GM12865 (cell line): ENCODE results near the gene PLXDC1.
"Not testable (repeated sequence)": the region's sequence is repeated elsewhere in the genome, so short reads cannot be mapped to it uniquely, and the experiment has no call there.

Source experiments
- DNase-seq: peaks from one replicate; pipeline ENCODE4 v3.0.0; 2010; ENCODE audit warnings: low read depth
- H3K4me3 ChIP-seq: 2 replicates; pipeline ENCODE4 v1.5.1; 2011; ENCODE audit warnings: mild to moderate bottlenecking, low read depth, low read length, control low read depth
- CTCF ChIP-seq: IDR thresholded peaks from 2 replicates; pipeline ENCODE4 v1.5.1; 2011; ENCODE audit warnings: low read length, control low read depth, low read depth, inconsistent platforms; ENCODE audit not compliant: insufficient read depth; ENCODE audit errors: missing control alignments

The PLXDC1 gene

GRCh38 chr17:39036009-39036408 is 115.4 kb downstream of the PLXDC1 start:
- no peak overlapping the region for H3K4me3 ChIP-seq
- no peak for DNase-seq
- no peak for TF ChIP-seq CTCF

GRCh38 chr17:39035578-39035977 is 115.9 kb downstream of the PLXDC1 start:
- H3K4me3 ChIP-seq, DNase-seq: not testable (repeated sequence)

GRCh38 chr17:39028690-39029089 is 122.7 kb downstream of the PLXDC1 start:
- no peak for DNase-seq
- no peak for TF ChIP-seq CTCF
- H3K4me3 ChIP-seq: no peak overlapping the region

- no peak overlapping the region for H3K4me3 ChIP-seq
These were observed 123.9 kb downstream of the PLXDC1 start for GRCh38 chr17:39027455-39028035.

GRCh38 chr17:39026980-39027451 is 124.4 kb downstream of the PLXDC1 start:
- no peak for TF ChIP-seq CTCF
- DNase-seq: no peak
- no peak overlapping the region for H3K4me3 ChIP-seq

More at GRCh38 chr17:39027455-39028035, 123.9 kb downstream of the PLXDC1 start:
- no peak for TF ChIP-seq CTCF
- DNase-seq: no peak

GRCh38 chr17:39026346-39026745 is 125.1 kb downstream of the PLXDC1 start:
- not testable (repeated sequence) for DNase-seq, H3K4me3 ChIP-seq

- TF ChIP-seq CTCF: no peak
- H3K4me3 ChIP-seq: no peak overlapping the region
- no peak for DNase-seq
These were observed 128.5 kb downstream of the PLXDC1 start for GRCh38 chr17:39022924-39023323.

GRCh38 chr17:39020037-39020436 is 131.4 kb downstream of the PLXDC1 start:
- H3K4me3 ChIP-seq, DNase-seq: not testable (repeated sequence)
